ENCODE measurements around the gene POTEE.
"Not testable (repeated sequence)": the region's sequence is repeated elsewhere in the genome, so short reads cannot be mapped to it uniquely, and the experiment has no call there.

The POTEE gene
- 0 to 0.14 reads per million in 2 donors for total RNA-seq

DNA sequence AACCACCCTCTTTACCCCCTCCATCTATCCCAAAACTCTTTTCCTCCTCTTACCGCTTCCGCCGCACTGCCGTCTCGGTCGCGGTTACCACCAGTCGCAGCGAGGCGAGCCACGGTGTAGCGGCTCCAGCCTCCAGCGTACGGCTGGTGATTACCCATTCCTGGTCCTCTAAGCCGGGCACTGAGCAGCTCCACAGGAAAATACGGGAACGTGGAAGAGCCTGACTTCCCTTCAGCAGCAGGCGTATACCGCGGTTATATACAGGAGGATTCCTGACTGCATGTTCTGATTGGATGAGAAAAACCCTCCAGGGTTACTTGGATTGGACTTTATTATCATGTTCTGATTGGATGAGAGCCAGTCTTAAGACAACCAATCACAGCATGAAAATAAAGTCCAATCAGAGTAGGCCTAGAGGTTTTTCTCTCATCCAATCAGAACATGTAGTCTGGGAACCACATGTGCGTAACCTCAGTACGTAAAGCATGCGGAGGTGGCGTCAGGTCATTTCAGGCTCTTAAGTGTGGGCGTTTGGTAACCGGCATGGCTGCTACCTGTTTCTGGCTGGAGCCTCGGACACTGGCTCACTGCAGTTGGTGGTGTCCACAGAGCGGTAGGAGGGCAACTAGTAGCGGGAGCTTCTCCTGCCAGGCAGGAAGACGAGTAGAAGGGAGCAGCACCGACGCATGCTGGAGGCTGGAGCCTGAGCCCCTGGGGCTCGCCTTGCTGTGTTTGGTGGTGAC lies at the start of gene POTEE:
POTEE (plus strand) TSS at position 507 of the 743 bp plus-strand sequence. CDS start 8,867 bp downstream, outside the sequence.
- DNase-seq = not testable (repeated sequence)

DNA sequence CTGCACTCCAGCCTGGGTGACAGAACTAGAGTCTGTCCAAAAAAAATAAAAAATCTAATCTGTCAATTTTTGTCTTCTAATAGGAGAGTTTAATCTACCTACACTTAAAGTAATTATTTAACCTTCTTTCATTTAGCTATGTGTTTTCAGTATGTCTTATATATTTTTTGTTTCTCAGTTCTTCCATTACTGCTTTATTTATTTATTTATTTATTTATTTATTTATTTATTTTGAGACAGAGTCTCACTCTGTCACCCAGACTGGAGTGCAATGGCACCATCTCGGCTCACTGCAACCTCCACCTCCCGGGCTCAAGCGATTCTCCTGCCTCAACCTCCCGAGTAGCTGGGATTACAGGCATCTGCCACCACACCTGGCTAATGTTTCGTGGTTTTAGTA lies 43.8 kb upstream of the POTEE start:
- DNase-seq = not testable (repeated sequence)

DNA sequence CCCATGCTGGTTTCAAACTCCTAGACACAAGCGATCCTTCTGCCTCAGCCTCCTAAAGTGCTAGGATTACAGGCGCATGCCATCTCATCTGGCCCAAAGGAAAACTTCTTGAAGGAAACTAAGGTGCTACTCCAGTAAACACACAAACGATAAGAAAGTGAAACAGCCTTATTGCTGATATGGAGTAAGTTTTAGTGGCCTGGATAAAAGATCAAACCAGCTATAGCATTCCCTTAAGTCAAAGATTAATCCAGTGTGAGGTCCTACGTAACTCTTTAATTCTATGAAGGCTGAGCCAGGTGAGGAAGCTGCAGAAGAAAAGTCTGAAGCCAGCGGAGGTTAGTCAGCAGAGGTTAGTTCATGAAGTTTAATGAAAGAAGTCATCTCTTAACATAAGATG lies 40.8 kb upstream of the POTEE start:
- no peak for DNase-seq

DNA sequence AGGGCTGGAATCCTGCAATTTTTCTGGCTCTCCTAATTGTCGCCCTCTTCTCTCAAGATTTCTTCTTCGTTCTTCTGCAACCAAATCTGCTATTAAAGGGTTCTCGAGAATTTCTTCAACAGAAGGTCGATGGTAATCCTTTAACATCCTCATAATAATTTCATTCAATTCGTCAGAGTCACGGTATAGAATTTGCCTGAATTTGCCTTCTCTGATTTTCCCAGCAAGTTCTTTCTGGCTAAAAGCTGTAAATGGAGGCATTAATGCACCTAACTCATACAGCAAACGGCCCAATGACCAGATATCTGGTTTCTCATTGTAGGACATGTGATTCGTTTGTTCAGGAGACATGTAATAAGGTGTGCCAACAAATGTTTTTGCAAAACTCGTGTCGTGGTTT lies 31.3 kb upstream of the POTEE start:
- not testable (repeated sequence) for DNase-seq

DNA sequence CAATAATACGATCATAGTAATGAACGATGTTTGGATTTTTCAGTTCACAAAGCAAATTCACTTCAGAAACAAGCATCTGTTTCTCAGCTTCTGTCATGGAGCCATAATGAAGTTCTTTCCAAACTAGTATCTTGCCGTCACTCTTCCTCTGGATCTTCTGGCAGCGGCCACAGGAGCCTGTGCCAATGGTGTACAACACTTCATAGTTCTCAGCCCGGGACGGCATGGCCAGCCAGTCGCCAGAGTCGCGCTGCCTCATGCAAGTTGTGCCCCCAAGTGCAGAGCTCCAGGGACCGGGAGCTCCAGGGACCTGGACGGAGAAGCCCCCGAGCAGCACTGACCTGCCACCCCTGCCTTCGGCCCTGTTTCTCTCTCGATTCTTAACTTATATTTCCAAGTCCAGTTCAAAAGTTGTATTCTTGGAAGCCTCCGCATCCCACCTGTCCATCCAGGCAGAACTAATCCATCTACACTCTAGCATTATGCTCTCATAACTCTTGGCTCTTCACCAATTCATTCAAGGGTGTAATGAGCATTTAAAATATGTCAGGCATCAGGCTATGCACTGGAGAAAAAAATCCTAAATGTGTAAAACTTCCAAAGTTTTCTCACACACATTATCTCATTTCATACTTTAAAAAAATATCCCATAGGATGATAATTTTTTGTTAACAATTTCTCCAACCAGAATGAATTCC lies 30.5 kb upstream of the POTEE start:
- not testable (repeated sequence) for DNase-seq

DNA sequence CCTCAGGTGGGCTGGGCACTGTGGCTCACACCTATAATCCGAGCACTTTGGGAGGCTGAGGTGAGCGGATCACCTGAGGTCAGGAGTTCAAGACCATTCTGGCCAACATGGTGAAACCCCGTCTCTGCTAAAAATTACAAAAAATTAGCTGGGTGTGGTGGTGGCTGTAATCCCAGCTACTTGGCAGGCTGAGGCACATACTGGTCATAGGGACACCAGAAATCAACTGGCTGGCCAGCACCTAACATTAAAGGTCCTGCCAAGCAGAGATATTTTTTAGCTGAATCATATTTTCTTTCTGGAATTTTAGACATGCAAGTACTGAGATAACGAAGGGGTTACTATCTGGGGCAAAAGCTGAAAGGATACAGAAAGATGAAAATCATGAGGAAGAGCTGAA lies 27.9 kb upstream of the POTEE start:
- DNase-seq = not testable (repeated sequence)

DNA sequence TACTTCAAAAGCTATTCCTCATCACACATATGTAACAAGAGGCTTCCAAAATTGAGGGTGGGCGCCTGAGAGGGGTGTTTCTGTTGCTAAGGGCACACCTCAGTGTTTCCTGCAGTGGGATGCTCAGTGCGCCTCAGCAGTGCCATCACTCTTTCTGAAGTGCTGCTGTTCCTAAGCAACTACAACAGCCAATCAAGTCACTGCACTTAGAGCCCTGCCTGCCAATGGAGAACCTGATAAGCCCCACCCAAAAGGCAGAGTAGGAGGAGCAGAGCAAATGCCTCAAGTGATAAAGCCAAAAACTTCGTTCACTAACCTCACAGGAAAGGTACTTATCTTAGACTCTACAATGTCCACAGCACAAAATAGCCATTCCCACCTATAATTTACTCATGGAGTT lies 15.9 kb upstream of the POTEE start:
- DNase-seq = not testable (repeated sequence)

DNA sequence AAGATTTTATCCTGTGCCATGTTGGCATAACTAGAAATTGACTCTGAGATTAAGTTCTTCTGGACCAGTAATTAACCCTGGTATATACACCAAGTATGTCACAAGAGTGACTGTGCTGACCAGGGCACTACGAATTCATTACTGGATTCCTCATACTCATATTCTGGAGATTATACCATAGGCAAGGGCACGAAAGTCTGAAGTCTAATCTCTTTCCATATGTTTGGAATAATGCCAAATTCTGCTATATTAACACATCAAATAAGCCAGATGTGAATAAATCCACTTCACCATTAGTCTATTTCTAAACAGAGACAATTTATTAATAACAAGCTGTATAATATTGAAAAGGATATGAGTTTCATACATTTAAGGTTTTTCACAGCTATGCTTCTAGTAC lies 13.2 kb upstream of the POTEE start:
- not testable (repeated sequence) for DNase-seq

DNA sequence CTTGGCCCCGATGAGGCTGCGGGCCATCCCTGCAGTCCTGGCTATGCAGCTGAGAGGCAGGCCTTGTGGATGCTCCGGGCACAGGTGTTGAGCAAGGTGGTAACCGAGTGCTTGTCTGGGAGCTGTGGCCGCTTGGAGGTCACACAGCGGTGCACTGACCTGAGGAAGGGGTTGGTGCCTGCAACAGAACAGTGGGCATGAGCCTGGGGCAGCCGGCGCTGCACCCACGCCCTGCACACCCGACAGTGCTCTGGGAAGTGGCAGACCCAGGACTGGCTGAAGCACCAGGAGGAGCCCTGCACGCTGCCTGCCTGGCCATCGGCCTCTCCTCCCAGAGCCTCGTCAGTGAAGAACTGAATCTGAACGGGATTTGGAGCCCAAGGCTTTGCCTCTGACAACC lies 8.2 kb upstream of the POTEE start:
- DNase-seq = no peak

DNA sequence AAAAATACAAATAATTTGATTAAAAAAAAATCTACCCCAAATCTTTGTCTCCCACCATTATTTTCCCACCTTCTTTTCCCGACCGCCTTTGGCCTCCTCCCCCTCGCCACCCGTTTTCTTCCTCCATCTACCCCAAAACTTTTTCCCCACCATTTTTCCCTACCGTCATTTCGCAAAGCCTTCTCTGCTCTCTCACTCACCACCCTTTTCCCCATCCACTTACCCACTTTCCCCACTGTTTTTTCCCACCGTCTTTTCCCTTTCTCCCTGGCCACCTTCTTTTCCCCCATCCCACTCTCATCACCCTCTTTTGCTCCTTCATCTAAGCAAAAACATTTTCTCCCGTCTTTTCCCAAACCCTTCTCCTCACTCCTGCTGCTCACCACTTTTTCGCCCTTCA lies 1.5 kb upstream of the POTEE start:
- not testable (repeated sequence) for DNase-seq

DNA sequence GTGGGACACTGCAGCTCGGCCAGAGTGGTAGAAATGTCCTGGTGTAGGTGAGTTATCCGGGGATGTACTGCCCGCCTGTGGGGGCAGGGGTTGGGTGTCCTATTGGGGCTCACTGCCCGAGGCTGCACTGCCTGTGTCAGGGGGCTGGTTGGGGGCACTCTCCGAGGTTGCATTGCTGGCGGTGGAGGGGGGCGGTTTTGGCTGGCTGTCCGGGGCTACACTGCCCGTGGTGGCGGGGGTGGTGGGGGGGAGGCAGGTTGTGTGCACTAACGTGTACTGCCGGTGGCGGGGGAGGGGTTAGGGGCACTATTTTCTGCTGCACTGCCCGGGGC lies 403 bp downstream of the POTEE start:
- DNase-seq = not testable (repeated sequence)

DNA sequence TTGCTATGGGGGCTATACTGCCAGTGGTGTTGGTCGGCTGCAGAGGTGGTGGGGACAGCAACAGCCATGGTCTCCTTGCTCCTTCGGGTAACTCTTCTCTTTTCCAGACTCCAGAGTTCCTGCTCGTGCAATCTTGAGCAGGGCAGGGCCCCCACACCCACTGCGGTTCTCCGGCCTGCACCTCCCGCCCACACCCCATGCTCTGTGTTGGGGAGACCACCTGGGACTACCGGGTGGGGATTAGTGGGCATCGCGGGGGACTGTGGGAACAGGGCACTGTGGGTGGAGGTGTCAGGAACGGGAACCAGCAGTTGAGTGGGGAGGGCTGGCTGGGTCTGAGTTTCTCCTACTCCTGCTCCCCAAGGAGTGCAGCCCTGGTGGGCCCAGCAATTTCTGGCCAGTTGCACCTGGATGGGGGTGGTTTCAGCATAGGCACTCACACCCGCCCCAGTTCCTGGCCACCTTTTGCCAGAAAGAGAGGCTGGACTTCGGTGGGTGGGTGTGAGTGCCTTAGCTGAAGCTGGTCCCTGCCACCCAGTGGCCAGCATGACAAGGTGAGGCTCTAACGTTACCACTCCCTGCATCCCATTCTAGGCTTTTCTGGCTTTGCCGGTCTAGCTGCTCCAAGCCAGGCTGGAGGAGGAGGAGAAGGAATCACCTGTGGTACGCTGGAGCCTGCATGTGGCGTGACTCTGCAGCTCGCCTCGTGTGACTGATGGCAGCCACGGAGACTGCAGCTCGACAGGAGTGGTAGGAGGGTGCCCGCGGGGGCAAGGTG lies 1.3 kb downstream of the POTEE start:
- not testable (repeated sequence) for DNase-seq

DNA sequence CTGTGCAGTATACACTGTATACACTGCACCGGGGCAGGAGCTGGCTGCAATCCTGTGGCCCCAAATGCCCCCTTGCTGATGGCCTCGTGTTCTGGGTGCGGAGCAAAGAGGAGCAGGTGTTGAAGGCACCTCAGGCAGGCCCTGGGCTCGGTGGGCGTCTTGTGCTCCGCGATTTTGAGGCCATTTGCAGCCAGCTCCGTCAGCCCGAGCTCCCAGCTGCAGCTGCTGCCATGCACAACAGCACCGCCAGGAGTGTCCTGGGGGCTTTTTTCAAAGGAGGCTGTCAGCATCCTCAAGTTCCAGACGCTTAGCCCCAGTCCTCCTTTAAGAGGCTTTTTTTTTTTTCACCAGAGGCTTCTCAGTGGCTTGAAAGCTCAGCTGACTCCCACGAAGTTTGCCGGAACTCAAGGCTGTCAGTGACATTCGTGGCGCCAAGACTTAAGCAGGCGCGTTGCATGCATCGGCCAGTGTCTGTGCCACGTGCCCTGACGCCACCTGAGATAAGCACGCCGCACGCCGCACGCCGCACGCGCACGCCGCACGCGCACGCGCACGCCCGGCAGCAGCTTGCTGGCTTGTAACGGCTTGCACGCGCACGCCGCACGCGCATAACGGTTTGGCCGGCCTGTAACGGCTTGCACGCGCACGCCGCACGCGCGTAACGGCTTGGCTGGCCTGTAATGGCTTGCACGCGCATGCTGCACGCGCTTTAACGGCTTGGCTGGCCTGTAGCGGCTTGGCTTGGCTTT lies 8.1 kb downstream of the POTEE start:
- not testable (repeated sequence) for DNase-seq

DNA sequence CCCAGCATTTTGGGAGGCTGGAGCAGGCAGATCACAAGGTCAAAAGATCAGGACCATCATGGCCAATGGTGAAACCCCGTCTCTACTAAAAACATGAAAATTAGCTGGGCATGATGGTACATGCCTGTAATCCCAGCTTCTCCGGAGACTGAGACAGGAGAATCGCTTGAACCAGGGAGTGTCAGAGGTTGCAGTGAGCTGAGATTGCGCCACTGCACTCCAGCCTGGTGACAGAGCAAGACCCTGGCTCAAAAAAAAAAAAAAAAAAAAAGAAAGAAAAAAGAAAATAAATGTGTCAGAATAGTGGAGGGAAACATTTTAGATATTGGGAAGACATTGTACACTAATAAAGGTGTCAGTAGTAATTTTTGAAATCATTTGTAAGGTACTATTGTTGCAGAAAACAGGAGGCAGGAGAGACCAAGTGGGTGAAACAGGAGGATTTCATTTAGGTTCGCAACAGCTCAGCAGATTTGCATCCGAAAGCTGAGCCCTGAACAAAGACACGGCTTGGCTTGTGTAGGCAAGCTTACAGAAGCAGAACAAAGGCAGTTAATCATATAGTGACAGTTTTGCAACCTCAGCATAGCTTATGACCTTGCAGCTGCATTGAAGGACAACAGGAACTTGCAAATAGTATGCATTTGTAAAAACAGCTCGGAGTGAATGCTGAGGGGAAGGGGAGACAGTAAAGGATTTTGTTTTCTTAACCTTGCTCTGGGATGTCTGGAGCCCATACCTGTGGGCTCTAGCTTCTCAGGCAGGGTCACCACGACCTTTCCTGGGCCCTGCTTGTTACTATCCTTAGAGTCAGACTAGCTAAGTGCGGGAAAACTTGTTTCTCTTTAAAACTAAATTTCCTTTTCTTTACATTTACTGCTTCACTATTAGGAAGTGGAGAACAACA lies 26.5 kb downstream of the POTEE start:
- not testable (repeated sequence) for DNase-seq

Data from T-helper 9 cell (primary cell).